ENCODE data around the gene C1QTNF2. TPM values are rescaled to one million over a fixed set of nuclear protein-coding genes. Genes with fewer than 3 reads are reported as not detected.

Gene C1QTNF2
- polyA plus RNA-seq, 1 donor (not counting 4 experiments of a cell fraction or from before 2014, with no cell fraction given), result 0.07 TPM

DNA sequence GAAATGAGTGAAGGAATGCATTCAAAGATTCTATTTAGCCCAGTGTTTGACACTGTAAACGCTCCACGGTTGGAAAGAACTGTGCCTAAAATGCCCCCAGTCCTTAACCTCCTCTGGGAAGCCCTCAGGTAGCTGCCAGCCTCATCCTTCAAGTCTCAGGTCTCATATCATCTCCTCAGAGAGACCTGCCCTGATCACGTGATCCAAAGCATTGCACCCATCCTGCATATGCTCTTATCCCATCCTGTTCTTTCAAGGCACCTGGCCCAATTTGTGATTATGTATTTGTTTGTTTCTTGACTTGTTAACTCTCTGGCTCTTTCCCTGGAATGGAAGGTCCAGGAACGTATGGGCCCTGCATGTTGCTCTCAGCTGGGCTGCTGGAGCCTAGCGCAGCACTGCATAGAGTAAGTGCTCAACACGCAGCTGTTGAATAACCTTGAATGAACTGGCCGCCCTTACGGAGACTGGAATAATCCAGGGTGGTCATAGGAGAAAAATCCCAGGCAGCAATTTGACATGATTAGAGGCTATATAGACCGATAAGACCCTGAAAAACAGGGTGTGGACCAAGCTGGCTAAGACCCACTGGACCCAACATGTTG lies 8.7 kb downstream of the C1QTNF2 start:
- dilution Hi-C loops (cut with MboI; ENCODE audit: extremely low pct_ligation_motif_present, low sequenced_read_pairs), result no loop called here
- Histone ChIP-seq H3K4me2 (ENCODE audit: control insufficient read depth, extremely low read depth, insufficient read depth, low read depth, low read length) (no peak overlapping the region), H4K20me1 (ENCODE audit: control insufficient read depth, extremely low read depth, insufficient read depth, low read length) (no peaks in the 10 kb centered on the region), H3K27ac (ENCODE audit: control insufficient read depth, insufficient read depth, low read length) (no peak overlapping the region), H3K79me2 (ENCODE audit: control insufficient read depth, insufficient read depth, low read length) (no peaks in the 10 kb centered on the region), H3K36me3 (ENCODE audit: control insufficient read depth in 2 of 2, extremely low read depth in 1 of 2, insufficient read depth in 2 of 2, low read length in 2 of 2) (no peaks in the 10 kb centered on the region), H3K4me1 (ENCODE audit: control insufficient read depth, extremely low read depth, insufficient read depth, low read length) (peaks cover 10% of the 10 kb centered on the region), H3K9me3 (ENCODE audit: control insufficient read depth, low read depth, low read length) (no peaks in the 10 kb centered on the region), H3K9ac (ENCODE audit: control insufficient read depth, extremely low read depth, insufficient read depth, low read length) (no peak overlapping the region), H3K9me1 (ENCODE audit: control insufficient read depth, extremely low read depth, insufficient read depth, low read length) (no peaks in the 10 kb centered on the region), H3K27me3 (ENCODE audit: control insufficient read depth, extremely low read depth, insufficient read depth, low read length) (no peaks in the 10 kb centered on the region), H2AFZ (ENCODE audit: control insufficient read depth, low read length) (no peak overlapping the region), H3K4me3 (ENCODE audit: control insufficient read depth in 2 of 3, extremely low read depth in 1 of 3, insufficient read depth in 2 of 3, low read depth in 1 of 3, low read length in 3 of 3) (no peak overlapping the region)
- FAIRE-seq (no peak), DNase-seq (ENCODE audit: low read depth, low spot score) (no peak)
- TF ChIP-seq EZH2 (IDR thresholded peaks at IDR 0.05; ENCODE audit: low read length), result no peak
- TF ChIP-seq, protein P1, sequence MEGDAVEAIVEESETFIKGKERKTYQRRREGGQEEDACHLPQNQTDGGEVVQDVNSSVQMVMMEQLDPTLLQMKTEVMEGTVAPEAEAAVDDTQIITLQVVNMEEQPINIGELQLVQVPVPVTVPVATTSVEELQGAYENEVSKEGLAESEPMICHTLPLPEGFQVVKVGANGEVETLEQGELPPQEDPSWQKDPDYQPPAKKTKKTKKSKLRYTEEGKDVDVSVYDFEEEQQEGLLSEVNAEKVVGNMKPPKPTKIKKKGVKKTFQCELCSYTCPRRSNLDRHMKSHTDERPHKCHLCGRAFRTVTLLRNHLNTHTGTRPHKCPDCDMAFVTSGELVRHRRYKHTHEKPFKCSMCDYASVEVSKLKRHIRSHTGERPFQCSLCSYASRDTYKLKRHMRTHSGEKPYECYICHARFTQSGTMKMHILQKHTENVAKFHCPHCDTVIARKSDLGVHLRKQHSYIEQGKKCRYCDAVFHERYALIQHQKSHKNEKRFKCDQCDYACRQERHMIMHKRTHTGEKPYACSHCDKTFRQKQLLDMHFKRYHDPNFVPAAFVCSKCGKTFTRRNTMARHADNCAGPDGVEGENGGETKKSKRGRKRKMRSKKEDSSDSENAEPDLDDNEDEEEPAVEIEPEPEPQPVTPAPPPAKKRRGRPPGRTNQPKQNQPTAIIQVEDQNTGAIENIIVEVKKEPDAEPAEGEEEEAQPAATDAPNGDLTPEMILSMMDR (optimal IDR thresholded peaks at IDR 0.05 in 1 of 3, IDR thresholded peaks at IDR 0.05 in 1 of 3, conservative IDR thresholded peaks at IDR 0.05 in 1 of 3; ENCODE audit: extremely low read depth in 1 of 3, insufficient read depth in 2 of 3, low read length in 3 of 3), result no peak

DNA sequence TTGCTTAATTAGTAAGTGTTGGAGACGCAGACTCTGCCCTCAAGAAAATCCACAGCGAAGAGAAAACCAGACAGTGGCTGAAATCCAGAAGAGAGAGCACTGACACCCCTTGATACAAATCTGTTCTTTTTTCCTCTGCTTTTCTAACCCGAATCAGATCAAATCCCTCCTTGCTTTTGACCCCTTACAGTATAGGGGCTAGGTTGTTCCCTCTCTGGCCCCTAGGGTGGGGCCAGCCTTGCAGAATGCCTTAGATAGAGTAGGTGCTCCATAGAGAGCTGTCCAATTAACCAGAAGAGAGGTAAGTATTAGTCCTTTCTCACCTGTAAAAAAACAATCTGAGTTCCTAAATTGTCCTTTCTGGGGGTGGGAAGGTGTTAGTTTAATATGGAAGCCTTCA lies 10.1 kb downstream of the C1QTNF2 start:
- Histone ChIP-seq H4K20me1 (ENCODE audit: control insufficient read depth, extremely low read depth, insufficient read depth, low read length) (no peaks in the 10 kb centered on the region), H3K4me1 (ENCODE audit: control insufficient read depth, extremely low read depth, insufficient read depth, low read length) (peaks cover 10% of the 10 kb centered on the region), H3K79me2 (ENCODE audit: control insufficient read depth, insufficient read depth, low read length) (no peaks in the 10 kb centered on the region), H3K27ac (ENCODE audit: control insufficient read depth, insufficient read depth, low read length) (no peak overlapping the region), H3K27me3 (ENCODE audit: control insufficient read depth, extremely low read depth, insufficient read depth, low read length) (no peaks in the 10 kb centered on the region), H3K9me1 (ENCODE audit: control insufficient read depth, extremely low read depth, insufficient read depth, low read length) (no peaks in the 10 kb centered on the region), H3K4me3 (ENCODE audit: control insufficient read depth in 2 of 3, extremely low read depth in 1 of 3, insufficient read depth in 2 of 3, low read depth in 1 of 3, low read length in 3 of 3) (no peak overlapping the region), H3K9ac (ENCODE audit: control insufficient read depth, extremely low read depth, insufficient read depth, low read length) (no peak overlapping the region), H3K9me3 (ENCODE audit: control insufficient read depth, low read depth, low read length) (no peaks in the 10 kb centered on the region), H3K4me2 (ENCODE audit: control insufficient read depth, extremely low read depth, insufficient read depth, low read depth, low read length) (peak overlapping the region; percentile 65), H2AFZ (ENCODE audit: control insufficient read depth, low read length) (peak overlapping the region; percentile 61), H3K36me3 (ENCODE audit: control insufficient read depth in 2 of 2, extremely low read depth in 1 of 2, insufficient read depth in 2 of 2, low read length in 2 of 2) (no peaks in the 10 kb centered on the region)
- no peak for TF ChIP-seq EZH2 (IDR thresholded peaks at IDR 0.05; ENCODE audit: low read length)
- TF ChIP-seq, protein P1 (optimal IDR thresholded peaks at IDR 0.05 in 1 of 3, IDR thresholded peaks at IDR 0.05 in 1 of 3, conservative IDR thresholded peaks at IDR 0.05 in 1 of 3; ENCODE audit: extremely low read depth in 1 of 3, insufficient read depth in 2 of 3, low read length in 3 of 3), result no peak
- DNase-seq (ENCODE audit: low read depth, low spot score) (no peak), FAIRE-seq (no peak)
- dilution Hi-C loops (cut with MboI; ENCODE audit: extremely low pct_ligation_motif_present, low sequenced_read_pairs), result no loop called here
